GM23248 (cell line): ENCODE results near the gene ENTHD1.

Experiments
- EZH2 ChIP-seq: fragments of 200-600 bp; sonication (generic); IDR thresholded peaks from 2 replicates; pipeline ENCODE4 v1.6.1; 2018; ENCODE audit warnings: antibody characterized with exemption, mild to moderate bottlenecking; ENCODE audit not compliant: insufficient read depth, poor library complexity, severe bottlenecking
- EZH2phosphoT487 ChIP-seq: fragments of 200-600 bp; sonication (generic); IDR thresholded peaks from 2 replicates; pipeline ENCODE4 v1.6.1; 2018; ENCODE audit warnings: antibody characterized with exemption, moderate library complexity, mild to moderate bottlenecking, low read depth; ENCODE audit not compliant: insufficient read depth

GRCh38 chr22:39725351-39726035, 168.1 kb downstream of the ENTHD1 start:
- TF ChIP-seq EZH2phosphoT487: no peak
- no peak for TF ChIP-seq EZH2
